GM21515 (cell line): Measurements from ENCODE around the gene UNC13C.

ENCODE experiments used
- ATAC-seq: cut with Tn5 transposase; IDR thresholded peaks from one replicate; pipeline ENCODE4 v1.9.1; 2021; ENCODE audit not compliant: unreplicated experiment

UNC13C gene

DNA sequence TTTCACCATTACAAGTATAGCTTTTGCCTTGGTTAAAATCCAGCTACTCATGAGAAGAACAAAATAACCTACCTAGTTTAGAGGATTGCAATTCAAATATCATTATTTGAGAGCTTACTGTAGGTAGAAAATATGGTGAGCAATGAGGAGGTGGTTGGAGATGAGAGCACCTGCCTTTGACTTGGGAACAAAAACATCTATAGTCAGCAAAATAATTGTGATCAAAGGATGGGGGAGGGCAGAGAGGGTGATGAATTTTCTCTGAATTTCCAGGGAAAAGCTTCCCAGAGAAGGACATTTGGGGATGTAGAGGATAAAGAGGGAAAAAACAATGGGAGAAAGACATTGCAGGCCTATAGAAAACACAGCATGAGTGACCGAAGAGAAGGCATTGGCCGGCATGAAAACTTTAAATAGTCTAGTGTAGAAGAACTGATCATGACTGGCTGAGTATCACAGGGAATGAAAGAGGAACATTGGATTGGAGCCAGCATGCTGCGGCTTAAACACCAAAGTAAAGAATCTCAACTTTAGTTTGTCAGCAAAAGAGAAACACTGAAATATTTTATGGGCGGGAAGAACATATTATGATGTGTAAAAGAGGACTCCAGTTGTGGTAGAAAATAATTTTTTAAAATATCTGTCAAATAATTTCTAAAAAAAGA, 581.3 kb downstream of the UNC13C start:
- no peak for ATAC-seq

DNA sequence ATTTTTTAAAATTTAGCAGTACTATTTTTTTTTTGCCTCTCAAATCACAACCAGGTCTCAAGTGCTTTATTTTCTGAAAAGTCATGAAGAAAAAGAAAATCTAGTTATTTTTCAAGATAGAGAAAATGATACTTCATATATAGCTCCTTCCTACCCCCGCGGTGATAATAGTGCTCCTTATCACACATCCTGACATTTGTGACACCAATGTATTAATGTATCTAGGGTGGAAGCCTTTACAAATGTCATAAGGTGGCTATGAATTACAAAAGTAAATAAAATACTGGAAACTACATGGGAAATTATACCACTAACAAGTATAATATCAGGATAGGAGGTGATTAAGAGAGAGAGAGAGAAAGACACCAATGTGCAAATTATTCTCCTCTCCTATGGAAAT, 582.2 kb downstream of the UNC13C start:
- ATAC-seq: no peak

DNA sequence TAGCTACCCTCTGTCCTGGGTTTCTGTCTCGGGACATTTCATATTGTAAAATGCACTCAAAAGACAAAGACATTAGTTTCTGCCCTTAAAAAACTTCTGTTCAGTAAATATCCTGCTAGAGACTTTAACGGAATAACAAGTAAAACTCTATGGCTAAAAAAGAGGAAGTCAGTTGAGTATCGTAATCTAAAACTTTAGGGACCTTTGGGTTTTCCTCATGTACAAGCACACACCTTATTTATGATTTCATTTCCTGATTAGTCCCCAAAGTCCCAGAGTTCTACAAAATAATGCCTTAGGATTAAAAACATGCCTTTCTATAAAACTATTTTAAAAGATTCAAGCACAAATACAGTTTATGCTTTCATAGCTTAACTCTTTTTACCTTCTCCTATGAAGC, 585.9 kb downstream of the UNC13C start:
- ATAC-seq: no peak

DNA sequence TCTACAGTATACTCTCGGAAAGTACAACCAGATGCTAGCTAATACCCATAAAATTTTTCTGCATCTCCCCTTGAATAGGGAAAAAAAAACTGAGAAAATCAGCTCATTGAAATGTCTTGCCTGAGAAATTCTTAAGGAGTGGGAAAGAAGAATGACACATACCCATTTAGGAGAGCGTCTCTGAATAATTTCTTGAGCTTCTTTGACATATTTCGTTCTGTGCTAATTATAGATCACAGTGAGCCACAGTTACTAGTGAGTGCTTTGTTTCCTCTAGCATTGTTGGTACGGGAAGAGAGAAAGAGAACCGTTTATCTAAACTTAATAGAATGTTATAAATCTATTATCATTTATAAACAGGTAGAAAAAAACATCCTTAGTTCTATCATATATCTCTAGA, 588.4 kb downstream of the UNC13C start:
- no peak for ATAC-seq

DNA sequence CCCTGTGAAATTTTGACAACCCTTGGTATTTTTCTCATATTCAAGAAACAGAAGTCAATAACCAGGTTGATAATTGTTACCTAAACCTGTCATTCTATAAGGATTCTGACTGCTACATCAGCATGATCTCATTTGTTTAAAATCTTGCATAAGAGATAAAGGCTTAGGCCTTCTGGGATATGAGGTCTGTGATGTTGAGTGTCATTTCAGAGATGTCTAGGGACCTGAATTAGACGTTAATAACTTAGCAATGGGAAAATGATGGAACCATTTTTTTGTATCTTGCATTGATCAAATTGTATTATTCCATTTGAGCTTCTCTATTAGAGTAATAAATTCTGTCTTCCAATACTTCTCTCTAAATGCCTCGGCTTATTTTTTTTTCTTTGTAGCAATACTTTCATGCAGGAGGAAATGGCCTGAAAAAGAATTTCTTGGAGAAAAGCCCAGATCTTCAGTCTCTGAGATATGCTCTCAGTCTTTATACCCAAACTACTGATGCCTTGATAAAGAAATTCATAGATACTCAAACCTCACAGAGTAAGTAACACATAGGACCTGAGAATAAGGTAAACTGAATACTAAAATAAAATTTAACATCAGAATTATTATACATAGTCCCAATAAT, 589.3 kb downstream of the UNC13C start:
- ATAC-seq: no peak

DNA sequence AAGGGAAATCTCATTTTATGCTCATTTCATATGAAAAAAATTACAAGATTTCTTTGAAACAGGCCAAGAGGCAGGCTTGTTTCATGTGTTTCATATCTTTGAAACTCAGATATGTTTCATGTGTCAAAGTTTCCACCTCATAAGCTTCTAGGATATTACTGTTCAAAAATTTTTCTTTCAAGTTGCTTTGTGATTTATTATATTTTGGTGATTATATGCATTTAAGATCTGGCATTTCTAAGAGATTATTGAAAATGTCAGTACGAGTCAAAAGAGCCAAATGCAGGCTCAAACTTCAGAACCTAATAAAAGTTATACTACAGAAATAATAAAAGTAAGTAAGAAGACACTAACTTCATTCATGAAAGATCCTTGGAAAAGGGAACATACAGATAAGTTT, 590.1 kb downstream of the UNC13C start:
- ATAC-seq: no peak

DNA sequence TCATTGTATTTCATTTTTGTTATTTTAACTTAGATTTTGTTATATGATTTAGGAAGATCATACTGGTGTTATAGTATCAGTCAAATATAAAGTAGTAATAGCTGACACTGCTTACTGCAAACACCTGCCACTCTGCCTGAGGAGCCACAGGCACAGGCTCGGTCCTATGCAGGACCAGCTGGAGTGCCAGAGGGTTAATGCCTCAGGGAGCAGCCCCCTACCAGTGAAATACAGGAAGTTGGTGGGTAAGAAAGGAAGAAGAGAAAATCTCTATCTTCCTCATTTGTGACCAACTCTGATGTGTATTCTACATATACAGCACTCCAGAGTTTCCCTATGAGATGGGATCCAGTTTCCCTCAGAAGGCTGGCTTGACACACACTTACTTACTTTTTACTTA, 593.3 kb downstream of the UNC13C start:
- no peak for ATAC-seq

DNA sequence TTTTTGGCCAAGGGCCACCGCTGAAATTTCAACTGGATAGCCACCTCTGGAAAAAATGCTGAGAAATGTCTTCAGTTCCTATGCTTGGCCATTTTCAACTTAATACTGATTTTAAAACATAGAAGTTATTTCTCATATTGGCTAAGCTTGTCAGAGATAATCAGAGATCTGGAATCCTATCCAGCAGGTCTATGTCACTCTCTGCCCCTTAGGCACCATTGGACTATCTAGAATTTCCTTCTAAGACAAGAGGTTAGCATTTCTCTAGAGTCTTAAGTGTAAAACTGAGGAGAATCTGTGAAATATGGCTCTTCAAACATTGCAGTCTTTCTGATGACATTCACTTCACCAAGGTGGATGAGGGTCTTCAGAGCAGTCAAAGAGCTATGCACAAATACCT, 597.3 kb downstream of the UNC13C start:
- ATAC-seq: no peak

DNA sequence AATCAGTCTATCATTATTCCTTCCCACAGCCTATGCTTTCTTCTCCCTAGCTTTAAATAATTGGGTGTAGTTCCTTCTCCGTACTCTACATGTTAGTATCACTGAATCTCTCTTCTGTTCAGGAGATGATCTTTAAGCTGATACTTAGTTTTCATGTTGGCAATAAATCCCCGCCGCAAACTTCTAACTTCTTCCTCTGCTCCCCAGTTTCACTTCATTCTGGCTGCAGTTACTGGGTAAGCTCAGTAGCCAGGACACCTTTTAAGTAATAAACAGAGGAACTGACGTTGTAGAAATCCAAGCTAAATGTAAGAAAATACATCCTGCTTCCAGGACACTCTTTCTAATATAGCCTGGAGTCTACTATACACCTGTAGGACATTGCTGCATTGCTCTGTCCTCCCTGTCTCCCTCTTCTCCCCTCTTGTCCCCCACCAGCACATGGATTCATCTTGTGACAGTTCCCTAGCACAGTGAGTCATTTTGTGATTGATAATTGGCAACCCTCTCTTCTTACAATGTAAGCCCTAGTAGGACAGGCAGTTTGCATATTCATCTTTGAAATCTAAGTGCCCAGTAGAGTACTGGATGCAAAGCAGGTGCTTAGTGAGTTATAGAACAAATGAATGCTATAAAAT, 598.2 kb downstream of the UNC13C start:
- no peak for ATAC-seq

DNA sequence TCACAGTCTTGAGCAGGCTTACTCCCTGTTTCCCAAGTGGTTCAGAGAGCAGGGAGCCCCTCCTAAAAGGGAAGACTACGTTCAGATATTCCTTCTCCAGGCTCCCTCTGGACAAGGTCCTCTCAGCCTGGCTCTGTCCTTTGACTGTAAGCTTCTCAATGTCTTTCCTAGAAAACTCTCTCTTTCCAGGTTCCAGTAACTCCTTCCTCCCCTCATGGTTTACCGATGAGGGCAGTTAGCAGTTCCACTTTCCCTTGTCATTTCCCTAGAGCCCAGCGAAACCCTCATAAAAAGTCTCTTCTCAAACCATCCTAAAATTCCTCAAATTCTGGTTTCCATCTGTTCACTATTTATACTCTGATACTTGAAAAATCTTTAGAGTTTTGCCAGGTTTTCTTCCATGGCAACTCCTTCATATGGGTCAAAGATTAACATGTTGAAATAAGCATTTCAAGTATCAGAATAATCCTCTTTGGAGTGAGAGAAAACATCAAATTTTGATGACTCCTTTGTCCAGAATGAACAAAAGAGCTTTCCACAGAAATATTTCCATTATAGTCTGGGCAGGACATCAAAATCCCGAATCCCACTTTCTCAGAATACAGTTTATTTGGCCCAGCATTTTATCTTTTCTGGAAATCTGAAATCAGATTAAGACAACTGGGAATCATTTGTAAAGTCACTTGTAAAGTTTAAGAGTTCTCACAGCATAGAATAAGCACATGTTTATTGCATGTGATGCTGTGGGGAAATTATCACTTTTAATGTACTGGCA, 599.4 kb downstream of the UNC13C start:
- ATAC-seq: no peak

DNA sequence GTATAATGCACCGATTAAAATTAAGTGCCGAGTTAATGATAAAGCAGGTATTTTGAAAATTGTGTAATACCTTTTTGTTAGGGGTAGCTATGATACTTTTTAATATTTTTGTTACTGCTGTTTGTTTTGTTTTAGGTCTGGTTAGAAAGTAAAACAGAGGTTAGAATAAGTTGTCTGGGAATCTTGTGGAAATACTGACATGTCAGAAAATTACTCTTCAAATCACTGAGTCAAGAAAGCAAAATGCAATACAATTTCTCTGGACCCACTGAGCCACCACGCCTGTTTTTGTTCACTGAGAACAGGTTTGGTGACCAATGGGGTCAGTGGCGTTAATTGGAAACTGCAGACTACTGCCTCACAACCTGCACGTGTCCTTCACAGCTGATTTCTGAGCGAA, 601.6 kb downstream of the UNC13C start:
- ATAC-seq: no peak

DNA sequence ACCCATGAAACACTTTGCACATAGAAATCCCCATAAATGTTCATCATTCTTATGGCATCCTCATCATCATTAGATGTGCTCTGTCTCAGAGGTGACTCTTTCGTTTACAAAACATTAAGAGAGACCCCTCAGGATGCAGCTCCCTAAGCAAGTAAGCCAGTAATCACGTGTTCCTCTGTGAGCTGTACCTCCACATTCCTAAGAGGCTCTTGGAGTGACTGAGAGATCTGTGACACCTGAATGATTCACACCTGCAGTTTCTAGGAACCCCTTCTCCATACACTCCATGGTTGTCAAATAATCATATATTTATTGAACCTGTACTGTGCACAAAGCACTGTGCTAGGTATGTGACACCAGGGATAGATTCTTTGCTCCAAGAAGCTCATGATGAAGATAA, 602.4 kb downstream of the UNC13C start:
- no peak for ATAC-seq

DNA sequence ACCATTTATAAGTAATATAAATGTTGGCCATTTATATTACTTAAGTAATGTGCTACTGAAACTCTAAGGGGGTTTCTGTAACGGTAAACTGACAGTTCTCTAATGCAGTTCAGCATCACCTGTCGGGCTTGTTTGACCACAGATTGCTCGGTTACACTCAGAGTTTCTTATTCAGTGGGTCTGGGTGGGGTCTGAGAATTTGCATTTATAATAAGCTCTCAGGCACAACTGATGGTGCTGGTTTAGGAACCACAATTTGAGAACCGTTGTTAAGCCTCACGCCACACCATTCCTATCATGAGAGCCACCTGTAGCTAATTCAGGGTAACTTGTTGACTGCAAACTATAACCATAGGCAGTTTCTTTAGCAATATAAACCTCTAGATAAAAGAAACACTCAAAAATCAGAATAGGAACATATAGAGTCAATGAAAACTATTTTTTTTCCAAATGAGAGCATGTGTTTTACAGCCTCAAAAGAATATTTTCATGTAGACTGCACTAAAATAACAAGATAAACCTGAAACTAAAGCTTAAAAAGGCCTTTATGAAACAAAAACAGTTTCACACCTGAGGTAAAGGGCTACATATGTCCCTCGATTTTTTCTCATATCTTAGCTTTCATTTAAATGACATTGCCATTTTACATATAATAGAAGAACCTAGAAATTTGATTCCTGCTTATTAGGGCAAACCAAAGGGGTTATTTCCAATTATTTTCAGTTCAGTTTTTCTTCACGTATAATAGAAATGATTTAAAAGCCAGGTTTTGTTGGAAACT, 604.8 kb downstream of the UNC13C start:
- peak; percentile 78 for ATAC-seq

DNA sequence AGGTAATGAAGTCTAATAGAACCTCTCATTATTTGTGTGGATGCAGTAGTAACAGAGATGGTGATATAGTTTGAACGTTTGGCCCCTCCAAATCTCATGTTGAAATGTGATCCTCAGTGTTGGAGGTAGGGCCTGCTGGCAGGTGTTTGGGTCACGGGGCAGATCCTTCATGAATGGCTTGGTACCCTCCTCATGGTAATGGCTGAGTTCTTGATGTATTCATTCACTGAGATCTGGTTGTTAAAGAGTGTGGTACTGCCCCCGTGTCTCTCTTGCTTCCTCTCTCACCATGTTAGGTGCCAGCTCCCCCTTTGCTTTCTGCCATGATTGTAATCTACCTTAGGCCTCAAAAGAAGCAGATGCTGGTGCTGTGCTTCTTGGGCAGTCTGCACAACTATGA, 606.8 kb downstream of the UNC13C start:
- no peak for ATAC-seq

DNA sequence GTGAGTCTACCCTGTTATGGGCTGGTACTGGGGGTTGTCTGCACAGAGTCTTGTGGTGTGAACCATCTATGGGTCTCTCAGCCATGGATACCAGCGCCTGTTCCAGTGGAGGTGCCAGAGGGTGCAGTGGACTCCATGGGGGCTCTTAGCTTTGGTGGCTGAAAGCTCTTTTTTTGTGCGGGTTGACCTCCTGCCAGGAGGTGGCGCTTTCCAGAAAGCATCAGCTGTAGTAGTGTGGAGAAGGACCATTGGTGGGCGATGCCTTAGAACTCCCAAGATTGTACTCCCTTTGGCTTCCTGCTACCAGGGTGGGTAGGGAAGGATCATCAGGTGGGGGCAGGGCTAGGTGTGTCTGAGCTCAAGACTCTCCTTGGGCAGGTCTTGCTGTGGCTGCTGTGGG, 615.9 kb downstream of the UNC13C start:
- ATAC-seq: no peak

DNA sequence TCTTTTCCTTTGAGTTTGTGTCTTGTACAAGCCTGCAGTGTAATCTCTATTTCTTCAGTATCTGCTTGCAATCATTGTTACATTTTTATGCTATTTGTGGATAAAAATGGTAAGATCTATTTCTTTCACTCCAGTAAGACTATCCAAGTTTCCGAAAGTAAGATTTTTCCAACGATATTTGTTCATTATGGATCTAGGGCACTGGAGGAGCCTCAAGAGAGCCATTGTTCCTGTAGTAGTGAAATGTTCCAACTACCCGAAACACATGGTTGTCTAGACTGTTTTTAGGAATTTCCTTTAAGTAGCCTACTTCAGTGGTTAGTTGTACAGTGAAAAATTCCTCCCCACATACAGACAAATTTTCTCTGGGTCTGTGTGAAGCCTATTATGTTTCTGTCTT, 621.1 kb downstream of the UNC13C start:
- no peak for ATAC-seq

DNA sequence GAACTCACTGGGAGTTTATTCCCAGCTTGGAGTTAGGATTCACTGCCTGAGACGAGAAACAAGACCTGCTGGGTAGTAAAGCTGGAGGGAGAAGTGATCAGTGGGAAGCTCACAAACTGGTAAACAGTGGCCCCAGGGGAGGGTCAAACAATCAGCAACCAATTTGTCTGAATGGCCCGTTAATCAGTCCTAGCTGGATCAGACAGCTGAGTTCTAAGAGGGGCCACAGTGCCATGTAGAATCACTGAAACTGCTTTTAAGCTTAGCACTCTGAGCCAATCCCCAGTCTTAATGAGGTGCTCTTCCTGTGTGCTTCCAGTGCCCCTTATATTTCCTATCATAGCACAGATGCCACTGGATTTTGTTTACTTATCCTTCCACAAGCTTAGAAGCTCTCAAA, 626.8 kb downstream of the UNC13C start:
- no peak for ATAC-seq

DNA sequence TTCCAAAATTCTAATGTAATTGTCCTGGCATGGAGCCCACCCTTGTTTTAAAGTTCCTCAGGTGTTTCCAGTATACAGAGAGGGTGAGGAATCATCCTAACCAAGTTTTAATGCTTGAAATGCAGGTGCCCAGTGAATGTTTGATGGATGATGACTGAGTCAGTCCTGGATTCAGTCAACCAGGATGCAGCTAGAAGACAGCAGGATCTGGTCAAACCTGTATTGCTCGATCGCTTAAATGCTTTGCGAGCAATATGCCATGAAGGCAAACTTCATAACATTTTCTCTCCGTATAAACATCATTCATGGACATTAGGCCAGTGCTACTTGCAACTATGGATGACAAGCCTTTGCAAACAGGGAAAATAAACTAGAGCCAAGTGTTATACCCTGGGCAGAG, 627.3 kb downstream of the UNC13C start:
- no peak for ATAC-seq

DNA sequence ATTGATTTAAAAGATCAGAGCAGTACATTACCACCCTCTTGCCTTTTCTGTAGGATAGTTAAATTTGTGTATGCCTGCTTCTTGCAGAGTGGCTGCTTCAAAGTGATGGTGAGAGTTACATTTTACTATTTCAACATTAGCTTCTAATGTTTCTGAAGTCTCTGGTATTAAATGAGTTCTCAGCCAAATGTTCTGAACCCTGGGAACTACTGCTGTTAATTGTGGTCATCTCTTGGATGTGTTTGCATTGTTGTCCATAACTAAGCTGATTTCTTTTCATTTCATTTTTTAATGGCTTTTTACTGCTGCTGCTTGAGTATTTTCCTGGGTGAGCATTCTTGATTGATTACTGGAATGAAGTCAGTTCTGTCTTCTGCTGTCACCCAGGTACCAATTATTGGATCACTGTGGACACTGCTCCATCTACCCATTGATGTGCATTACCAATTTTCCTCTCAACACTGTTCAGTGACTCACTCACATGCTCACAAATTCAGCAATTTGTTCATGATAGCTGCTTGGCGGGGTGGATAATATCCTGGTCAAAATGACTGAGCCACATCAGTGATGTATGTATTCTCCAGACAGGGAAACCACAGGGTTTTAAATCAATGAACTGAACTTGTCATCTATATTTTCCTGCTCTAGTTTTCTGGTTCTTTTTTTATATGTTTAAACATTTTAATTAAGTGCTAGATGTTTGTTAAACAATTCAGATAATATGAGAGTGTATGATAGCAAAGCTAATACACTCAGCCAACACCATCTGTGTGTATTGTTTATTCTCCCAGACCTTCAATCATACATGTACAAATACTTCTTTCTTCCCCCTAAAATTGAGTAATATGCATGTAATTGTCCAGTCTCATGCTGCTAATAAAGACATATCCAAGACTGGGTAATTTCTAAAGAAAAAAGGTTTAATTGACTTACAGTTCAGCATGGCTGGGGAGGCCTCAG, 630.9 kb downstream of the UNC13C start:
- no peak for ATAC-seq

DNA sequence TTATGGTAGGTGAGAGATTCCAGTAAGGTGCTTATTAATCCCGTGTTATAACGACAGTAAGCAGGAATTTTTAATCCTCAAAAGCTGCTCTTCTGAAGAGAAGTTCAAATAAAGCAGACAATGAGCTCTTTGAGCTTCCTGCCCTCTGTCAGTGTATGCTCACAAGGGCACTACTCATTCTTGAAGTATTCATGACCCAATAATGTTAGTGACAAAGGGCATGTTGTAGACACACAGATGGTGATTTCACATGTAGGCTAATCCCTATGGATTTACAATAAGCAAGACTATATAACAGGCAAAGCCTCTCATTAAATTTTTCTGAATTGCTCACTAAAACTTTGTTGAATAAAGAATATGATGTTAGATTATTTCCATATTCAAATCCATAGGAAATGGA, 639.9 kb downstream of the UNC13C start:
- ATAC-seq: no peak
